Stimulated activated naive B cell treated with anti-CD40 and anti-IgM and Interleukin-4, amounts not matched to agents 10 μg/mL and 1 μg/mL and 100 μg/mL, for 72 hours (primary cell): Measurements from ENCODE around the gene TLE1.
"Not testable (repeated sequence)": the region's sequence is repeated elsewhere in the genome, so short reads cannot be mapped to it uniquely, and the experiment has no call there.

Experiments
- ATAC-seq, 2 donors: fragments of 150-1000 bp; cut with Tn5 transposase; replicated peaks; 2 replicates each; pipeline ENCODE4 v1.10.0; 2021; ENCODE audit warnings: moderate library complexity in 1 of 2
- DNase-seq: peaks from one replicate; pipeline ENCODE4 v3.0.0; 2021
- H3K27ac Mint-ChIP-seq: one replicate; pipeline ENCODE4 v1.8.0; 2022; ENCODE audit warnings: mild to moderate bottlenecking, mixed read lengths
- H3K27me3 Mint-ChIP-seq, 2 donors: one replicate each; pipeline ENCODE4 v1.8.0; 2022; ENCODE audit warnings: mixed read lengths in 2 of 2
- H3K36me3 Mint-ChIP-seq, 2 donors: one replicate each; pipeline ENCODE4 v1.8.0; 2022; ENCODE audit warnings: mixed read lengths in 2 of 2, mild to moderate bottlenecking in 1 of 2
- H3K4me1 Mint-ChIP-seq, 2 donors: one replicate each; pipeline ENCODE4 v1.8.0; 2022; ENCODE audit warnings: mixed read lengths in 2 of 2, mild to moderate bottlenecking in 1 of 2
- H3K4me3 Mint-ChIP-seq, 2 donors: one replicate each; pipeline ENCODE4 v1.8.0; 2022; ENCODE audit warnings: mild to moderate bottlenecking in 2 of 2, mixed read lengths in 2 of 2, moderate library complexity in 1 of 2
- H3K9me3 Mint-ChIP-seq, 2 donors: one replicate each; pipeline ENCODE4 v1.8.0; 2022; ENCODE audit warnings: mixed read lengths in 2 of 2, mild to moderate bottlenecking in 1 of 2

Gene TLE1

DNA sequence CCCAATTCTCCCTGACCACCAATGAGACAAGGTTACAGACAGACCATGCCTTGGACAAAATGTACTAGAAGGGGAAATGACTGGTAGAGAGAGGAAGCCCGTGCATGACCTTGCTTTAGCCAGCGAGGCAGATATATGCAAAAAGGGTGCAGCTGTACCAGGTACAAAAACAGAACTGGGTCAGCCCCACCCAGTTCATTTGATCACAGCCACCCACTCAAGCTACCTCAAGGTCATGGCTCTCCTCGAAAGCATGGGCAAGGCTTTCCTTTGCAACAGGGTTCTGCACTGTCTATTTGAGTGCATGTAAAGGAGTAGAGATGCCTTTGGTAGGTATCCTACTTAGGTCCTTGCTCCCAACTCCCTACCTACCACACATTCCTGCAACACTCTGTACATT, 33.3 kb downstream of the TLE1 start:
- H3K9me3 Mint-ChIP-seq = peaks cover 0 to 2% of the 10 kb centered on the region in 2 donors
- H3K36me3 Mint-ChIP-seq = peaks cover 38 to 42% of the 10 kb centered on the region in 2 donors
- H3K27ac Mint-ChIP-seq = peak overlapping the region; percentile 97
- peak overlapping the region; percentile 84 to 86 for H3K4me3 Mint-ChIP-seq
- ATAC-seq (peak; percentile 92 to 93), DNase-seq (peak; percentile 79)
- peaks cover 54 to 82% of the 10 kb centered on the region in 2 donors for H3K4me1 Mint-ChIP-seq
- H3K27me3 Mint-ChIP-seq = no peaks in the 10 kb centered on the region

GRCh38 chr9:81653240-81653639, 36.1 kb downstream of the TLE1 start:
- peaks cover 0 to 2% of the 10 kb centered on the region in 2 donors for H3K9me3 Mint-ChIP-seq
- DNase-seq (no peak), ATAC-seq (no peak)
- no peaks in the 10 kb centered on the region for H3K27me3 Mint-ChIP-seq
- H3K36me3 Mint-ChIP-seq = peaks cover 43 to 49% of the 10 kb centered on the region in 2 donors
- no peak overlapping the region for H3K4me3 Mint-ChIP-seq
- peaks cover 47 to 69% of the 10 kb centered on the region in 2 donors for H3K4me1 Mint-ChIP-seq
- no peak overlapping the region for H3K27ac Mint-ChIP-seq

- H3K27ac Mint-ChIP-seq = no peak overlapping the region
- H3K27me3 Mint-ChIP-seq = no peaks in the 10 kb centered on the region
- H3K4me1 Mint-ChIP-seq = peaks cover 46 to 67% of the 10 kb centered on the region in 2 donors
- peaks cover 43 to 50% of the 10 kb centered on the region in 2 donors for H3K36me3 Mint-ChIP-seq
- no peak overlapping the region for H3K4me3 Mint-ChIP-seq
- peaks cover 0 to 2% of the 10 kb centered on the region in 2 donors for H3K9me3 Mint-ChIP-seq
- no peak for ATAC-seq
- DNase-seq = no peak
Observed at GRCh38 chr9:81652058-81652687, 37.2 kb downstream of the TLE1 start.

GRCh38 chr9:81650586-81651515, 38.5 kb downstream of the TLE1 start:
- H3K27ac Mint-ChIP-seq = no peak overlapping the region
- H3K36me3 Mint-ChIP-seq = peaks cover 46 to 49% of the 10 kb centered on the region in 2 donors
- H3K4me3 Mint-ChIP-seq = no peak overlapping the region
- no peaks in the 10 kb centered on the region for H3K27me3 Mint-ChIP-seq
- H3K9me3 Mint-ChIP-seq = peaks cover 0 to 2% of the 10 kb centered on the region in 2 donors
- ATAC-seq (no peak), DNase-seq (no peak)
- H3K4me1 Mint-ChIP-seq = peaks cover 39 to 58% of the 10 kb centered on the region in 2 donors

GRCh38 chr9:81649475-81650240, 39.7 kb downstream of the TLE1 start:
- DNase-seq (no peak), ATAC-seq (no peak)
- Mint-ChIP-seq H3K4me1 (peaks cover 33 to 46% of the 10 kb centered on the region in 2 donors), H3K27me3 (no peaks in the 10 kb centered on the region), H3K4me3 (no peak overlapping the region), H3K9me3 (peaks cover 0 to 2% of the 10 kb centered on the region in 2 donors), H3K27ac (no peak overlapping the region), H3K36me3 (peaks cover 44 to 49% of the 10 kb centered on the region in 2 donors)

DNA sequence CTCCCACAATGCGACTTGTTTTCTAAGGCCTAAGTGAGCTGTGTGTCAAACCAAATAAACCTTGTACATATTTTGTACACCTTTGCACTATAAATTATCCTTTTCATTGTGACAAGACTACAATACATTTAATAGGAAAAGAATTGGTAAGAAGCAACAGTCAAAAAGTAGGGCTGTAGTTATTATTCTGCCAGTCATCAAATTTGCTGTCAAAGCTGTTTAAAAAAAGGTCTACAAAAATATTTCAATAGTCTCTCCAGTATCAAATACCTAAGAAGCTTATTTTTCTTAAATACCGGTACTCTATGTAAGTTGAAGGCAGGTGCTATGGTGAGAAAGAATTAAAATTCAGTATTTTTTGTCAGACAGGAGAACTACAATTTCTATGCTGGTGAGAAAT, 40.5 kb downstream of the TLE1 start:
- Mint-ChIP-seq H3K36me3 (peaks cover 46 to 55% of the 10 kb centered on the region in 2 donors), H3K9me3 (peaks cover 0 to 2% of the 10 kb centered on the region in 2 donors), H3K27me3 (no peaks in the 10 kb centered on the region), H3K4me3 (no peak overlapping the region), H3K4me1 (peaks cover 29 to 44% of the 10 kb centered on the region in 2 donors), H3K27ac (no peak overlapping the region)
- DNase-seq (no peak), ATAC-seq (no peak)

- DNase-seq (no peak), ATAC-seq (no peak)
- Mint-ChIP-seq H3K27ac (no peak overlapping the region), H3K4me3 (no peak overlapping the region), H3K9me3 (no peaks in the 10 kb centered on the region), H3K4me1 (peaks cover 20 to 29% of the 10 kb centered on the region in 2 donors), H3K27me3 (no peaks in the 10 kb centered on the region), H3K36me3 (peaks cover 51 to 54% of the 10 kb centered on the region in 2 donors)
Observed at GRCh38 chr9:81646337-81646736, 43.0 kb downstream of the TLE1 start.

DNA sequence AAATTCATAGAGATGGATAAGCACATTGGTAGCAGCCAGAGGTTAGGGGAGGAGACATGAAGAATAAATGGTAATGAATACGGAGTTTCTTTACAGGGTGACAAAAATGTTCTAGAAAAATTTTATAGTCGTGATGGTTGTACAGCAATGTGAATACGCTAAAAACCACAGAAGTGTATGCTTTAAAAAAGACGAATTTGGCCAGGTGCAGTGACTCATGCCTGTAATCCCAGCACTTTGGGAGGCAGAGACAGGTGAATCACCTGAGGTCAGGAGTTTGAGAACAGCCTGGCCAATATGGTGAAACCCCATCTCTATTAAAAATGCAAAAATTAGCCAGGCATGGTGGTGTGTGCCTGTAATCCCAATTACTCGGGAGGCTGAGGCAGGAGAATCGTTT, 44.8 kb downstream of the TLE1 start:
- H3K9me3 Mint-ChIP-seq, DNase-seq, H3K4me3 Mint-ChIP-seq, H3K27me3 Mint-ChIP-seq, H3K27ac Mint-ChIP-seq, ATAC-seq: not testable (repeated sequence)
- Mint-ChIP-seq H3K36me3 (peaks cover 39 to 48% of the 10 kb centered on the region in 2 donors), H3K4me1 (peaks cover 17 to 25% of the 10 kb centered on the region in 2 donors)

DNA sequence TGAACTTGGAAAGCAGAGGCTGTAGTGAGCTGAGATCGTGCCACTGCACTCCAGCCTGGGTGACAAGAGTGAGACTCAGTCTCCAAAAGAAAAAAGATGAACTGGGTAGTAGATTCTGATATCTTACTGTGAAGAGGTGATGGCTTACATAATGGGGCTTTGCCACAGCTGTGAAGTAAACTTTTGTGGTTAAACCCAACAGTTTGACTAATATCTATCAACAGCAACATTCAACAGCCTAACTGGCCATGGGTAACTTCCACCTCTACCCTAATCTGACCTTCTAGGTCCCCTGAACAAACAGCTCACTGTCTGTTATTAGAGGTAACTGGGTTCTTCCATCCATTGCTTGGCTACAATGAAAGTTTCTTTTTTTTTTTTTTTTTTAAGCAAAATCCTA, 52.1 kb downstream of the TLE1 start:
- no peak overlapping the region for H3K4me3 Mint-ChIP-seq
- H3K27me3 Mint-ChIP-seq = no peaks in the 10 kb centered on the region
- H3K9me3 Mint-ChIP-seq = no peaks in the 10 kb centered on the region
- DNase-seq (no peak), ATAC-seq (peak; percentile 80 to 87)
- H3K27ac Mint-ChIP-seq = peak overlapping the region; percentile 59
- H3K36me3 Mint-ChIP-seq = peaks cover 33 to 49% of the 10 kb centered on the region in 2 donors
- peaks cover 21 to 42% of the 10 kb centered on the region in 2 donors for H3K4me1 Mint-ChIP-seq

- Mint-ChIP-seq H3K36me3 (peaks cover 35 to 52% of the 10 kb centered on the region in 2 donors), H3K27ac (no peak overlapping the region), H3K4me1 (peaks cover 25 to 53% of the 10 kb centered on the region in 2 donors), H3K9me3 (no peaks in the 10 kb centered on the region), H3K27me3 (no peaks in the 10 kb centered on the region), H3K4me3 (no peak overlapping the region)
- no peak for DNase-seq
- no peak for ATAC-seq
Observed at GRCh38 chr9:81636255-81636599, 53.1 kb downstream of the TLE1 start.

DNA sequence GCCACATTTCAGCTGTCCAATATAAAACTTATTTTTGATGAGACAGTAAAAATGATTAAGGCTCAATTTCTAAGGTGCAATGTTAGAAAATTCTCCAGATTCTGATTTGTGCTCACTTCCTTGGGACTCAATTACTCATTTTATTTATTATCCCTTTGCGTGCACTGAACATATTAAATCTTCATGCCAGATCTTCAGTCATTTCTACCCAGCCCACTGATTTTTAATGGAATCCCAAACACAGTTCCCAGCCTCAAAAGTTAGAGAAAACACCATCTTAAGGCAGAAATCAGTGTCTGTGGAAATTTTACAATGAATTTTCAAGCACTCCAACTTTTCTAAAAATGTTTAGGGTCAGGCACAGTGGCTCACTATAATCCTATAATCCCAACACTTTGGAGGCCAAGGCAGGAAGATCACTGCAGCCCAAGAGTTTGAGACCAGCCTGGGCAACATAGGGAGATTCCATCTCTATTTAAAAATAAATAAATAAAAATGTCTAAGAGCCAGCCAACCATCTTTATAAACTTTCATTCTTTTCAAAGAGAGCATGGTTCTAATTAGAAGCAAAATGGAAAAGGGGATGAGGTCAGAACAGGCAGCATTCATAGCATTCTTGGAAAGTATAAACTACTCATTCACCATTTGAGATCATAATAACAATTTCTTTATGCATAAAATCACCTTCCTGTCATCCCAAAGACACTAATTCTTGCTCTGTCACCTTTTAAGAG, 53.7 kb downstream of the TLE1 start:
- no peak for DNase-seq
- no peaks in the 10 kb centered on the region for H3K9me3 Mint-ChIP-seq
- H3K27ac Mint-ChIP-seq = no peak overlapping the region
- no peak overlapping the region for H3K4me3 Mint-ChIP-seq
- ATAC-seq = no peak
- peaks cover 34 to 51% of the 10 kb centered on the region in 2 donors for H3K36me3 Mint-ChIP-seq
- no peaks in the 10 kb centered on the region for H3K27me3 Mint-ChIP-seq
- H3K4me1 Mint-ChIP-seq = peaks cover 26 to 53% of the 10 kb centered on the region in 2 donors

DNA sequence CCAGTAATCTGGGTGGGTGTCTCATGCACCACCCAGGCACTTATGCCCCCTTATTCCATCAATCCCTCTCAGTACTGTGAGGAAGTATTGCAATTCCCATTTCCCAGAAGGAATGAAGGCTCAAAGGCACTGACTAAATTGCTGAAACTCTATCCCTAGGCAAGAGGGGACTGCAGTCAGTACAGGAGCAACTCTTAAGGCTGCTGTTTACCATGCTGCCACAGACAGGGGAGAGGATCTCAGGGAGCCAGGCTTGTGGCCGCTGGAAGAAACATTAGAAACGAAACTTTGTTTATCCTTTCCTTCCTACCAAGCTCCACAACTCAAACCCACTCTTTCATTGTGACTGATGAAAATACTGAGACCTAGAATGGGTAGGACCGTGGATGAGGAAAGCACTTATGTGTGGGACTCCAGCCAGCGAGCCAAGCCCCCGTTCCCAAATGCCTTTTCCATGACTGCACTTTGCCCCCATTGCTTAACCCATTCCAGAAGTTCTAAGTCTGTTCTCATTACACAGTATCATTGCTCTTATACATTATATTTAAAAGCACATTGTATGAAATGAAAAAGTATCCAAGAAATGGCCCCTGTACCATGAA, 54.3 kb downstream of the TLE1 start:
- no peaks in the 10 kb centered on the region for H3K9me3 Mint-ChIP-seq
- no peaks in the 10 kb centered on the region for H3K27me3 Mint-ChIP-seq
- H3K36me3 Mint-ChIP-seq = peaks cover 33 to 46% of the 10 kb centered on the region in 2 donors
- no peak overlapping the region for H3K4me3 Mint-ChIP-seq
- DNase-seq = no peak
- ATAC-seq = no peak
- H3K4me1 Mint-ChIP-seq = peaks cover 25 to 50% of the 10 kb centered on the region in 2 donors
- no peak overlapping the region for H3K27ac Mint-ChIP-seq
